D721Med (cell line): ENCODE data around the gene RAMAC.
"Not testable (repeated sequence)": the region's sequence is repeated elsewhere in the genome, so short reads cannot be mapped to it uniquely, and the experiment has no call there.

Experiments
- DNase-seq: peaks from one replicate; pipeline ENCODE4 v3.0.0; 2011; ENCODE audit warnings: low spot score; ENCODE audit not compliant: insufficient read length
- FAIRE-seq: peaks from 2 replicates; lab custom pipeline; 2011; peaks lifted over from hg19 to GRCh38; lab: Jason Lieb, UNC
- TF ChIP-seq, protein P1 (sequence below): IDR thresholded peaks from 2 replicates; pipeline ENCODE4 v1.5.1; 2012; ENCODE audit warnings: mild to moderate bottlenecking, control low read depth; ENCODE audit not compliant: insufficient read depth; ENCODE audit errors: missing control alignments

The RAMAC gene

DNA sequence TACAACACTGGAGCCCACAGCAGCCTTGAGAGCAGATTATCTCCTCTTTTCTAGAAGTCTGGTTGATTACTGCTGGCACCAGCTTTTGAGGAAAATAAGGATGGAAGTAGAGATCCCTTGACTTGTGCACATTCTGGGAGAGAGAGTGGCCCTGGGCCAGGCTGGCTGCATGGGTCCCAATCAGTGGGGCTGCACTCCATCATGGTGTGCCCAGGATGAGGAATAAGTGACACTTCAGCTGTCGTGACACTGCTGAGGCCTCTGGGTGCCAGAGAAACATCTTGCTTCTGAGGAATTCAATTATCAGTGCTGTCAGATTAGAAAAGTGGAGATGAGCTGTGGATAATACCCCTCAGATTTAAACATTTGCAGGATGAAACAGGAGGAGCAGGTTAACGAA, 9.1 kb downstream of the RAMAC start:
- FAIRE-seq (peak; percentile 96), DNase-seq (peak; percentile 40)
- TF ChIP-seq, protein P1, sequence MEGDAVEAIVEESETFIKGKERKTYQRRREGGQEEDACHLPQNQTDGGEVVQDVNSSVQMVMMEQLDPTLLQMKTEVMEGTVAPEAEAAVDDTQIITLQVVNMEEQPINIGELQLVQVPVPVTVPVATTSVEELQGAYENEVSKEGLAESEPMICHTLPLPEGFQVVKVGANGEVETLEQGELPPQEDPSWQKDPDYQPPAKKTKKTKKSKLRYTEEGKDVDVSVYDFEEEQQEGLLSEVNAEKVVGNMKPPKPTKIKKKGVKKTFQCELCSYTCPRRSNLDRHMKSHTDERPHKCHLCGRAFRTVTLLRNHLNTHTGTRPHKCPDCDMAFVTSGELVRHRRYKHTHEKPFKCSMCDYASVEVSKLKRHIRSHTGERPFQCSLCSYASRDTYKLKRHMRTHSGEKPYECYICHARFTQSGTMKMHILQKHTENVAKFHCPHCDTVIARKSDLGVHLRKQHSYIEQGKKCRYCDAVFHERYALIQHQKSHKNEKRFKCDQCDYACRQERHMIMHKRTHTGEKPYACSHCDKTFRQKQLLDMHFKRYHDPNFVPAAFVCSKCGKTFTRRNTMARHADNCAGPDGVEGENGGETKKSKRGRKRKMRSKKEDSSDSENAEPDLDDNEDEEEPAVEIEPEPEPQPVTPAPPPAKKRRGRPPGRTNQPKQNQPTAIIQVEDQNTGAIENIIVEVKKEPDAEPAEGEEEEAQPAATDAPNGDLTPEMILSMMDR: no peak

DNA sequence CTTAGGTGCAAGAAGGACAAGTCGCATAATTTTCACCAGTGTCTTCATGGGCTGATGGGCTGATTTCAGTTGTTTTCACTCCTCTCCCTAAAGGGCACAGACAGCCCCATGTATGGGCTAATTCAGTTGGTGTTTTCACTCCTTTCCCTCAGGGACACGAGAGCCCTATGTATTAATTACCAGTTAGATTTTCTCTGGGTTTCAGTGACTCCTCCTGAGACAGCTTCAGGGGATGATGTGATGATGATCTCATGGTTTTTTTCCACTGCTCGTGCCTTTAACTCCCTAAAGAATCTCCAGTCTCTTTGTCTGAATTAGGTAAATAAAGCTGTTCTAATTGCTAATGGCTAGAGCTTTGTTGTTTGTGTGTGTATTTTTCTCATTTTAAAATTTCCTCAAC, 9.9 kb downstream of the RAMAC start:
- FAIRE-seq (peak; percentile 46), DNase-seq (no peak)
- TF ChIP-seq, protein P1: no peak

DNA sequence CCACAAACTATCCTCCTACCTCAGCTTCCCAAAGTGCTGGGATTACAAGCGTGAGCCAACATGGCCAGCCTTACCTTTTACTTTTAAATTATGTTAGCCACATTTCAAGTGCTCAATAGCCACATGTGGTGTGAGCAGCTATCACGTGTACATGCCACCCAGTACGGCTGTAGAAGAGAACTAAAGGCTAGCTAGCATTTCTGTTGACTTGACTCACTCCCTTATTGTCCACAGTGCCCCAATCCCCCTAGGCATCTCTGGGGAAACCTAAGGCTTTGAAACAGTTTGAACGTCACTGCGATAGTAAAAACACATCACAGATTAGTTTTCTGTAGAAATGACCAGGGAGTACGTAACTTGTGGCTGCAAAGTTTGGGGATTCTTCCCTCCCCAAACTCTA, 13.4 kb downstream of the RAMAC start:
- TF ChIP-seq, protein P1: no peak
- DNase-seq (no peak), FAIRE-seq (no peak)

DNA sequence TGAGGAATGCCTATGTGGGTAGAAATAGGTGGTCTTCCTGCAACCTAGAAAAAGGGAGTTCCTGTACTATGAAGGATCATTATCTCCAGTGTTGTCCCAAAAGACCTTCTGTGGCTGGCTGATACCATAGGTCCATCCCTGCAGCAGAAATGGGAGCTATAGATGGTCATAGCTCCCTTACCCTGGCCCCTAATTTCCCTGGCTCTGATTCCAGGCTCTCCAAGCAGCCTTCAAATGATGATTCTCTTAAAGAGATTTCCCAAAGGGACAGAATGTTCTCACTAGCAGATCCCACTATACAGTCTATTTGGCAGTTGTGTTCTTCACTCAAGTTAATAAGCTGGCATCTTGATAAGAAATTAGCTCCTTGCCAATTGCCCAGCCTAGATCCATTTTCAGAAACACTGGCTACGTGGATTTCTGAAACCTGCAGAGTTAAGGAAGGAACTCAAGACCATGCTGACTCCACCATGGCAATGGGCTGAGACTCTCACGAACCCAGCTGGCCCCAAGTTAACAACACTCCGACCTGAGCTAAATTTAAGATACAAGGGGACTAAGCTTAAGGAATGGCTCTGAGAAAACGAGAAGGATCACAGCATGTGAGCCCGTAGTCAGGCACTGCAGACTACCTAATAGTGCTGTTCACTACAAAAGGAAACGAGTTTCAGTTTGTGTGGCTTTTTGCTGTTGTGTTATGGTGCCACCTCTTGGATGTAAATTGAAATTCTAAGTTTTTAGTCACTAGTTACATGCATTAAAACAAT, 14.1 kb downstream of the RAMAC start:
- no peak for DNase-seq
- FAIRE-seq: peak; percentile 32
- TF ChIP-seq, protein P1: peak; percentile 75

DNA sequence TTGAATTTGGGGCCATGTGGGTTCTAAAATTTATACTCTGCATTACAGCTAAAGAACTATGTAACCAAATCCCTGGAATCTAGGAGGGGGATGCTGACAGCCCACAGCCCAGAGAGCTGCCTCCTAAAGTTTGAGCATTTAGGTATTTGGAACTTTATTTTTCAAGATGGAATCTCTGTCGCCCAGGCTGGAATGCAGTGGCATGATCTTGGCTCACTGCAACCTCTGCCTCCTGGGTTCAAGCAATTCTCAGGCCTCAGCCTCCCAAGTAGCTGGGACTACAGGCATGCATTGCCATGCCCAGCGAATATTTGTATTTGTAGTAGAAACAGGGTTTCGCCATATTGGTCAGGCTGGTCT, 14.6 kb downstream of the RAMAC start:
- FAIRE-seq: not testable (repeated sequence)

DNA sequence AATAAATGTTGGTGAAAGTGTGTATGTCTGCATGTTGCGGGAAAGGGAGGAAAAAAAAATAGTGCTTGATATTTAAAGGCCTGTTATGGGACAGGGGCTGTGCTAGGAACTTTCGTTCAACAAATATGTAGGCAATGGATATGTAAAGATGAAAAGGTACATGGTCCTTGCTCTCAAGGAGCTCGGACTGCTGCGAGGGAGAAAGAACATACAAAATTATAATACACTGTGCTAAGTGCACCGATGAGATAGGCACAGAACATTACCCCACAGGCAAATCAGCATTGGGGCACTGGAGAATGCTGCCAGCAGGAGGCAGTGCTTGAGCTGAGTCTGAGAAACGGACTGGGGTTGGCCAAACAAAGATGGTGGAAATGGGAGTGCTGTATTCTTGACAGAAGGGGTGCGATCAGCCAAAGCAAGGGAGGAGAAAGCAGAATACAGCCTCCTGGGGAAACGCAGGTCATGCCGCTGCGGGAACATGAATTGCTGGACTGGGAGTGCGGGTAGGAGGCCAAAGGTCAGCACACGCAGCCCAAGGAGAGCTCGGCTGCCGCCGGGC, 24.8 kb downstream of the RAMAC start:
- no peak for FAIRE-seq
- TF ChIP-seq, protein P1: peak; percentile 92

More for the DNA sequence above, 14.6 kb downstream of the RAMAC start:
- DNase-seq: not testable (repeated sequence)

DNA sequence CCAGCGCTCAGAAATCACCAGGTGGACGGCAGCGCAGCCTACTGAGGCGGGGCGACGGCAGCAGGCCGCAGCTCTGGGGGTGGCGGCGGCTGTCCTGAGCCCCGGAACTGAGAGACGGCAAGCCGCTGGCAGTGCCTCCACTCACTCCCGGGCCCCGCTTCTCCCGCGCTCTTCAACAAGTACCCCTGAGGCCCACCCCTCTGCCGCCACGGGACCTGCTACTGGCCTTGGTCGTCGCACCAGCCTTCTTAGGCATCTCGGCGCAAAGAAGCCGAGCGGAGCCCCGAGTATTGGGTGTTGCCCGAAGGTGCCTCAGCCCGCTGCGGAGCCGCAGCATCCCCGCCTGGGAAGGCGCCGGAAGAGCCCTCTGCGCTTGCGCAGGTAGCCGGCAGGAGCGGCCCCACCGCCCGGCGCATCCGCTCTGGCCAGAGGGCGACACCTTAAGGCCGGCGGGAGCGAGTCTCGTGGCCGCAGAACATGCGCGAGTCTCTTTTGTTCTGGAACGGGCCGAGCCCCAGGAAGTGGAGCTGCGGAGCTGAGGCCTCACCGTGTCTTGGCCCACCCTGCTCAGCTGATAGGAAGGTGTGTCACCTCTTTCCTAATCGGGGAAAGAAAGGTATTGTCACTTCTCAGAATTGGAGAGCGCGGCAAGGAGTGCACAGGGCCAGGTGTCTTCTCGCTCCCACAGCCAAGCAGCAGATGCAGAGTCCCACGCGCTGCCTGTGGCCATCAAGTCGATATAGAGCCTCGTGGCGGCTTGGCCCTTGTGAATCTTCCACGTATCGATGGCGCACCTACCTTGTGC, 25.5 kb downstream of the RAMAC start, which contains the start of gene C15orf40:
Gene C15orf40 (minus strand): TSS at position 369 of the 805 bp plus-strand sequence. CDS start 32 bp downstream, at position 337.
- TF ChIP-seq, protein P1: peak; percentile 82
- peak; percentile 72 for DNase-seq
- FAIRE-seq: no peak

More for the DNA sequence above, 24.8 kb downstream of the RAMAC start:
- no peak for DNase-seq
